Cardiac septum (tissue), 1 donor: Measurements from ENCODE around the gene RETREG2. TPM values are rescaled to one million over a fixed set of nuclear protein-coding genes. Genes with fewer than 3 reads are reported as not detected.
A peak's percentile ranks its signal among the peaks of the same experiment; 100 is the strongest.

Experiments used
- DNase-seq: peaks from one replicate; pipeline ENCODE4 v3.0.0-alpha.2; 2020; ENCODE audit warnings: low spot score
- intact Hi-C: fragments of 100-400 bp; cut with DNase I; formaldehyde crosslinking; loops from one replicate; pipeline ENCODE4 v1.14.0; 2022
- total RNA-seq: library from RNA; stranded (reverse); fragmentation: NEBNext Ultra II Directional; extraction: Animal tissue kit (Norgen Biotek cat#: 25700); gene quantifications from one replicate; pipeline ENCODE4 v1.2.1, GENCODE V29; 2021
- donor health status: DM: no; HTN: no; CAD: no.

The RETREG2 gene
- total RNA-seq, 1 donor from 2014 or later: 31.2 TPM

GRCh38 chr2:219207884-219208740 is 30.0 kb downstream of the RETREG2 start:
- intact Hi-C loops: loop anchor here (2.0 kb wide), 1 partner anchor 31 kb away; the partner anchor contains the start of gene CNPPD1
- DNase-seq: no peak

DNA sequence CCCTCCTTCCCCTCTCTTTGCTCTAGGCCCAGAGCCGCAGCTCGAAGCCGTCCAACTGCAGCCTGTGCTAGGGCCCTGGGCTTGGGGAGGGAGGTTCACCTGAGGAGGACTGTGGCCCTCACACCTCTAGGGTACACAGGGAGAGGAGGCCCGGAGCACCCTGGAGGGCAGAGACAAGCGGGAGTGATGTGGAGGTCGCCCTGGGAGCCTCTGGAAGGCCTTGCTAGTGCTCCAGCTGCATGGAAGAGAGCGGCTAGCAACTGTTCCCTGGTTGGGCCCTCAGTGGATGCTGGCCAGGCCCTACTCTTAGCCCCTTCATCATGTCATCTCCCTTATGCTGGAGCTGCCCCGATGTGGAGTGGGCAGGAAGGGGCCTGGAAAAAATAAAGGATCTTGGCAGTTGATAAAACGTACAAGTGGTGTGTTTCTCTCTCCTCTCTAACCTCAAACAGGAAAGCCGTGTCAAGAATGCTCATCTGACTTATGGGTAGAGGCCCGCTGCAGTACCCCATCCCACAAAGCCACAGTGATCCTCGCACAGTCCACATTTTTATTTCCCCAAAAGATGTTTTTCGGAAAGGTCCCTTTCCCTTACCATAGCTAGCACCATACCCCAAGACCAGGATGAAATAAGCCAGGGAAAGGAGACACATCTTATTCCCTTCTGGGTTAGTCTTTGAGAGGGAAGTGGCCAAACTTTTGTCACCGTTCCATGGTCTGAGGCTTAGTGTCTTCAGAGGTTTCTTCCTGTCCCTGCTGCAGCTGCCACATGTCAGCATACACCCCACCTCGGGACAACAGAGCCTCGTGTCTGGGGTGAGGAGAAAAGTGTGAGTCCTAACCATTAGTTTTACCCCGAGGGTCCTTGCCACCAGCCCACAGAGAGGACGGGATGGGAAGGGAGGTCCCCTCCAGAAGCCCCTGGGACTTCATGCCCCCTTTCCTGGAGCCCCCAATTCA is 31.4 kb downstream of the RETREG2 start:
- DNase-seq: no peak
- intact Hi-C loops: no loop called here

- no peak for DNase-seq
- intact Hi-C loops: no loop called here
Measured at GRCh38 chr2:219210196-219210885, 32.3 kb downstream of the RETREG2 start.

DNA sequence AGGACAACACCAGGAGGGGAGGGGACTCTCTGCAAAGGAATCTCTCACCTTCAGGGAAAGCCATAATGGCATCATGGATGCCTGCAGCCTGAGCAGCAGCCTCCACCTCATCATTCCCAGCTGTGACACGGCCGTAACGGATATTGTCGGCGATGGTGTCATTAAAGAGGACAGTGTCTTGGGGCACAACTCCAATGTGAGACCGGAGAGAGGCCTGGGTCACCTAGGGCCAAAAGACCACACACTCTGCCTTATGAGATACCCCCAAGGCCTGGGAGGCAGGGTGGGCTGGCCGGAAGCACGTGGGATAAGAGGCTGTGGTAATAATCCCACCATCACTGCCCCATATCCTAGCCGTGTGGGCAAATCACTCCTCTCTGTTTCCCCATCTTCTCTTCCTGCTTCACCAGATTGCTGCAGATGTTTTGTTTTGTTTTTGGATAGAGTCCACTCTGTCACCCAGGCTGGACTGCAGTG is 32.8 kb downstream of the RETREG2 start:
- intact Hi-C loops: no loop called here
- DNase-seq: no peak

DNA sequence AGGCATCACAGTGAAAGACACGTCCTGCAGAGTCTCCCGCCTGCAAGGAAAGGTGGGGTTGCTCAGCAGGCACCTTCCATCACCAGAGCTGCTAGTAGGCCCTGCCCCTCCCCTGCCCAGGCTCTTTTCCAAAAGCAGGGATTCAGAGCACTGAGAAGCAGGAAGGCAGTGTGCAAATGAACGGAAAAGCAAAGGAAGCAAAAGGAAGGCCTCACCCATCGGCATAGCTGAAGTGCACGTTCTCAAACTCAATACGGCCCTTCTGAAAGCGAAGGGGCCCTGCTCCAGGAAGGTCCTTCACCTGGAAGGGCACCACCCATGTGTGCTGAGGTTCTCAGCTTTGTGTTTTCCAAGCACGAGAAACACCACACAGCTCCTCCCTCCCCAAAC is 34.9 kb downstream of the RETREG2 start:
- DNase-seq: no peak
- intact Hi-C loops: no loop called here

DNA sequence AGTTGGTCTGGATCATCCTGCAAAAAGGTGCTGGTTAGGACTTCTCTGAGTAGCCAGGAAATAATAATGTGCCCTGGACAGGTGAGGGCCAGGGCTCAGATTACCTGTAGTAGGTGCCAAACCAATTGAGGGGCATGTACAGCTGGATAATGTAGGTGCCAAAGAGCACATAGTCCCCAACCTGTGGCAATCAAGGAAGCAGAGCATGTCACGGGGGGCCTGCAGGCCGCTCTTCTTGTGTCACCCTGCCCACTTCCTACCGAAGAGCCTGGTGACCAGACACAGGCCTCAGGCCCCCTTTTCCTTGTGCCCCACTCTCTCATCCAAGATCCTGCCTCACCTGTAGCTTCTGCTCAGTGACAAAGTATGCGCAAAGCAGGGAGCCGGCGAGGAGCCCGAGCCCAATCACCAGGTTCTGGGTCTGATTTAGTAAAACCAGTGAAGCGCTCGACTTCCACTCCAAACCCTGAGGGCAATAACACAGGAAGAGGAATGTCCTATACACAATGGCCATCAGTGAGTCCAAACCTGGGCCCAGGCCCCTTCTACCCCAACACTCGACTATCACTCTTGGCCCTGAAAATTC is 35.5 kb downstream of the RETREG2 start:
- no peak for DNase-seq
- intact Hi-C loops: no loop called here

GRCh38 chr2:219214141-219214540 is 36.1 kb downstream of the RETREG2 start:
- intact Hi-C loops: no loop called here

DNA sequence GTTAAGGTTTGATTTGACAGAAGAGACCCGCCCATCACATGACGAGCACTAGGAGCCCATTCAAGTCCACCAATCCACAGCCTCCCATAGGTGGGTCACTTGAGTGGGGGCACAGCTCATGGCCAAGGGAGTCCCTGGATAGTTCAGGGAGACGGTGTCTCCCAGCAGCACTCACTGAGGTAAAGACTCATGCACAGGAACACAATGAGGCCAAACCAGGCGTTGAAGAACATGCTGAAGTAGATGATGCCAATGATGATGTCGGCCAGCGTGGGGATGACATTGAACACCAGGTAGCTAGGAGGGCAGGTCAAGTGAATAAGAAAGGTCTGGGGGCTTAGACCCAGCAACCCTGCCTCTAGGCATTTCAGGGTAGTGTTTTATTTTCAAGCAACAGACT is 36.7 kb downstream of the RETREG2 start:
- no peak for DNase-seq
- intact Hi-C loops: no loop called here

More at GRCh38 chr2:219214141-219214540, 36.1 kb downstream of the RETREG2 start:
- no peak for DNase-seq

DNA sequence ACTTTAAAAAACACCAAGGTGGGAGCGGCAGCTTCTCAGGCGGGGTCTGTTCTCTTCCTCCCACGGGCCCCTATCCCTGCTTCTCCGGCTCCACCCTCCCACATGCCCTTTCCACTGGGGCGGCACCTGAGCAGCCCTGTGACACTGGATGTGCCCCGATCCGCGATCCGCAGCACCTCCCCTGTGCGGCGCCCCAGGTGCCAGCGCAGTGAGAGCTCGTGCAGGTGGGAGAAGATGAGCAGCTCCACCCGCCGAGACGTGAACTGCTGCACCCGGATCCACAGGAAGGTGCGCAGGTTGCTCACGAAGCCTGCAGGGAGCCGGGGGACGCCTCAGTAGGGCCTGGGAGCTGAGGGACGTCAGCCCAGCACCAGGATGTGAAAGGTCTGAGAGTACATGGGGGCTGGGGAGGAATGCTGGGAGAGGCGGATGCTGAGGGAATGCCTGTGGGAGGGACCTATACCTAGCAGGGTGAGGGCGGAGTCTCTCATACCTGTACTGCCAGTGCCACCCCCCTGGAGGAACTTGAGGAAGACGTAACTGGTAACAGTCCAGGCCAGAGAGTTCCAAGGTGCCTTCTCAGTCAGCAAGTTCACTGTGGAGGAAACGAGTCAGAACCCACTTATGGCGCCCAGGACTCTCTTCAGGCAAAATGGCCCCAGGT is 37.9 kb downstream of the RETREG2 start:
- intact Hi-C loops: loop anchor here (2.0 kb wide), 1 partner anchor 37 kb away; the partner anchor contains the start of genes TUBA4A and TUBA4B
- no peak for DNase-seq

DNA sequence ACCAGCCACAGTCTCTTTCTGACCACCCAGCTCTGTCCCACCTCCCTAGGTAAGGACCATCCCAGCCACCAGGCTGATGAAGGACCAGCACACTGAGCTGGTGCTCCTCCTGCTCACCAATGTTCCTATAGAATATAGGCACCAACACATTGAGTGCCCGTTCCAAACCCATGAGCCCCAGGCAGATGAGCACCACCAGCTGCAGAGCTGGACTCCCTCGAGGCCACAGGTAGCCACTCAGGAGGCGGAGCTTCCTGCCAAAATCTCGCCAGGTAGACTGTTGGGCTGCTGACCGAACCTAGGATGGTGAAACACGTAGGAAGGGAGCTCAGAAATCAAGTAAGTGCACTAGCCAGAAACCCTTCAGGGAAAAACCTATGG is 38.5 kb downstream of the RETREG2 start:
- DNase-seq: no peak
- intact Hi-C loops: loop anchor here (2.0 kb wide), 1 partner anchor 36 kb away; the partner anchor contains the start of genes TUBA4A and TUBA4B

DNA sequence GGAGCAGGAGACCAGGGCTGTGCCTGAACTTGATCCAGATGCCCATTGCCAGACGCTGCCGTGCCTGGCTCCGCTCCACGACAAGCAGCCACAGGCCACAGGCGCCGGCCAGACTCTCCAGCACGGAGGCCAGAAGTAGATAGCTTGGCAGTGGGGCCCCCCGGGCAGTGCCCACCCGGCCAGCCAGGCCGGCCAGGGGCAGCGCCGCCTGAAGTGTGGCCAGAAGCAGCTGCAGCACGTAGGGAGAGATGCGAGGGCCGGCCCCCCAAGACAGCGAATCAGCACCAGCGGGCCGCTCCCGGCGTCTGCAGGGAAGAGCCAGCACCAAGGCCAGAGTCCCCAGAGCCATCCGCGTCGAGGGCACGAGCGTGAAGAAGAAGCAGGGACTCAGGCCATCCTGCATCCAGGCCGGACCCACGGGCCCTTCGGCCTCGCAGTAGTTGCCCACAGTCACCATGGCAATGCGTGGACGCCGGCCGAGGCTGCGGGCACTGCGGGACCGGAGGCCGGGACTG is 40.2 kb downstream of the RETREG2 start:
- peak; percentile 78 for DNase-seq
- intact Hi-C loops: loop anchor here (1.0 to 2.0 kb wide), 2 partner anchors 11 to 39 kb away; partner anchors contain the start of genes ANKZF1, ATG9A and RETREG2

- DNase-seq: peak; percentile 98
- intact Hi-C loops: loop anchor here (1.0 to 2.0 kb wide), 2 partner anchors 10 to 40 kb away; partner anchors contain the start of genes ANKZF1, ATG9A and RETREG2
Measured at GRCh38 chr2:219218732-219219701, 40.9 kb downstream of the RETREG2 start, which contains the start of gene ABCB6. Gene ABCB6 (minus strand): TSS chr2:219218958. CDS start chr2:219218673, 285 bp downstream.

- intact Hi-C loops: loop anchor here (2.0 kb wide), 1 partner anchor 41 kb away; the partner anchor contains the start of gene RETREG2
- no peak for DNase-seq
Measured at GRCh38 chr2:219219784-219220532, 41.9 kb downstream of the RETREG2 start.

DNA sequence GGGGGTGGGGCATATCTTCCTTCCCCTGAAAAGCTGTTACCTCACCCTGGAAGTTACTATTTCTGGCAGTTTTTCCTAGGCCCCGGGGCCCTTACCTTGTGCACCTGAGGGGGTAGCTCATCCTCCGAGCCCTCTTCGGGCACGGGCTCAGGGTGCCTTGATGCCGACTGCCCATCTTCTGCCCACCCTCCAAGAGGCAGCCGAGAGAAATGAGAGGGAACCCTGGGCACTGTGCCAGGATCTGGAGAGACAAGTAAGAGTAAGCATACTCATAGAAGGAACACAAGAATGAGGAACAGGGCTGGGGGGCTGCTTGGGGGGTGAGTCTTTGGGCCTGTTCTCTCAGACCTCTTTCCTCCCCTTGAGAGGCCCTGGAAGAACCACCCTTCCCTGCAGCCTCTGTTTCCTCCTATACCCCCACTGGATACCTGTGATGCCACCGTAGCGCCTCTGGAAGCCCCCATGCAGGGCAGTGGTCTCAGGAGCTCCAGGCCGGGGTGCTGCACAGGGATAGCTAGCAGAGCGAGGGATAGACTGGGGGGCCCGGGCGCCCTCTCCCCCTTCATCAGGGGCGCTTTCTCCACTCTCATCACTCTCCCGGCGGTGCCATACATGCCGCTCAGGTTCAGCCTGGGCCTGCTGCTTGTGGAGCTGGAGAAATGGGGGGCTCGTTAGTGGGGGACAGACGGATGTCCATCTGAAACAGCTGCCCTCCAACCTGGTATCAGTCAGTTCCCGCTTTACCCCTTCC is 42.8 kb downstream of the RETREG2 start:
- DNase-seq: no peak
- intact Hi-C loops: no loop called here

- no peak for DNase-seq
- intact Hi-C loops: no loop called here
Measured at GRCh38 chr2:219221957-219222518, 44.0 kb downstream of the RETREG2 start.
